ENCODE measurements around the gene MT1A.
A peak's percentile ranks its signal among the peaks of the same experiment; 100 is the strongest.
"Not testable (repeated sequence)": the region's sequence is repeated elsewhere in the genome, so short reads cannot be mapped to it uniquely, and the experiment has no call there.

Gene MT1A

DNA sequence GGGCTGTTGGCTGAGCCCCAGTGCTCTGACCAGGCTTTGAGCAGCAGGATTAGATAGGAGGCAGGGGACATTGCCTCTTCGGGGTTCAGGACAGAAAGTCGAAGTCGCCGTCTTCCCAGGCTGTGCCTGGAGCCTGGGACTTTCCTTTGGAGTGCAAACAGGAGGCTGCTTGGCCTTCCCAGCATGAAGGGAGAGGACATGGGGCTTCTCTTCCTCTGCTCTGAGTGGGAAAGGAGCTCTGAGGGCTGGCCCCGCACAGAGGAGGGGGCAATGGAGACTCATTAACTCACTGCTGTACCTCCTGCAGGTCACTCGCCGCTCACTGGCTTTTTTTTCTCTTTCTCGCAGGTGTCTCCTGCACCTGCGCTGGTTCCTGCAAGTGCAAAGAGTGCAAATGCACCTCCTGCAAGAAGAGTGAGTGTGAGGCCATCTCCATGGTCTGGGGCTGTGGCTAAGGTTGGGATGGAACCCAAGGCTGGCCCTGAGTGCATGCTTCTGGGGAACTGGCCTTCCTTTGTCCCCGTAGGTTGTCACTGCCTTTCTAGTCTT, 19.9 kb downstream of the MT1A start:
- no peak for DNase-seq

DNA sequence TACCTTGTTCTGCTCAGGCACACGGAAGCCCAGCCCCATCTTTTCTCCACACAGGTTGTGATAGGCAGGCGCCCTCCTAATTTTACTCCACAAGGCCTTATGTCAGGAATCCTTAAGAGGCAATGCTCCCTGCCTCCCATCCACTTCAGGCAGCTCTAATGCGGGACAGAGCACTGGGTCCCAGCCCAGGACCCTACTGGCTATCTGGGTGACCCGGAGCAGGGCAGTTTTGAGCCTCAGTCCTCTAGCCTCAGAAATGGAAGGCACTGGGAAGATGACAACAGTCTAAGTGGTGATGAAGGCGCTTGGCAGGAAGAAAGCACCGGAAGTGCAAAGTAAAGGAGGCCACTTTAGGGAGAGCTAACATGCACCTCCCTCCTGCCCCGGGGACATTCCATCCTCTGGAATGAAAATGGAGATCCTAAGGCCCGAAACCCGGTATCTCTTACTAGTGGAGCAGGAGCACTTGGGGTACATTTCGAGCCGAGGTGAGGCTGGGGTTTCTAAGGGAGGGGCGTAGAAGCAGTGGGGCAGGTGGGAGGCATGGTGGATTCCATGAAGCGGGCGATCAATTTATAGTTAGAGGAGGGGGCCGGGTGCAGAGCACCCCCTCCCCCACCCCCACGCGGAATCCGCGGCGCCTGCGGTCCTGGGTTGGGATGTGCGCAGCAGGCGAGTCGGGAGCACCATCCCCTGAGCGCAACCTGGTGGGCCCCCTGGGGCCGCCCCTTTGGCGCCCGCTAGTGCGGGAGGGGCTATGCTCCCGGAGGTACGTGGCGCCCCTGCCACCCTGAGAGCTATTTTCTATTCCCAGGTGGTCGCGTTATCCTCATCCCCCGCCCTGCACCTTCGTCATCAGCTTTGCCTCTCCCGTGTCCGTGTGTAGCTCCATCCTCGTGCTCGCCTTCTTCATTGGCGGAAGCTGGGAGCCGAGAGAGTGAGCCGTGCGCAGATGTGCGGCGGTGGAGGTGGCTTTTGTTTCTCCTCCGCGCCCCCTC, 24.2 kb downstream of the MT1A start:
- peak; percentile 28 for DNase-seq

DNA sequence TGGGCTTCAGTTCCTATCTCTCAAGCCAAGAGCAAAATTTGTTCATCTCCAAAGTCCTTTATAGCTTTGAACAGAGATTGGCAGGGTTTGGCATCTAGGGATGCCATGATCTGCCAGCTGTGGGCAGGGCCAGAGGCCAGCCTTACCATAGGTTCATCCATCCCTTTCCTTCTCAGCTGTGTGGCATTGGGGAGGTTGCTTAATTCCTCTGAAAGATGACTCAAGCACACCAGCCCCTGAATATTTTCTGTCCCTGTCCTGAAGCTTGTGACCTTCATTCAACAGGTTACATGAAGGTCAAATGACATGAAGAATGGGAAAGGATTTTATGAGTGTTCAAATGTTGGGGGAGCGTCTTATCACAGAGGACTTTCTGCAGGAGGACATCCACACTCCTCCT, 26.0 kb downstream of the MT1A start:
- DNase-seq, result no peak

DNA sequence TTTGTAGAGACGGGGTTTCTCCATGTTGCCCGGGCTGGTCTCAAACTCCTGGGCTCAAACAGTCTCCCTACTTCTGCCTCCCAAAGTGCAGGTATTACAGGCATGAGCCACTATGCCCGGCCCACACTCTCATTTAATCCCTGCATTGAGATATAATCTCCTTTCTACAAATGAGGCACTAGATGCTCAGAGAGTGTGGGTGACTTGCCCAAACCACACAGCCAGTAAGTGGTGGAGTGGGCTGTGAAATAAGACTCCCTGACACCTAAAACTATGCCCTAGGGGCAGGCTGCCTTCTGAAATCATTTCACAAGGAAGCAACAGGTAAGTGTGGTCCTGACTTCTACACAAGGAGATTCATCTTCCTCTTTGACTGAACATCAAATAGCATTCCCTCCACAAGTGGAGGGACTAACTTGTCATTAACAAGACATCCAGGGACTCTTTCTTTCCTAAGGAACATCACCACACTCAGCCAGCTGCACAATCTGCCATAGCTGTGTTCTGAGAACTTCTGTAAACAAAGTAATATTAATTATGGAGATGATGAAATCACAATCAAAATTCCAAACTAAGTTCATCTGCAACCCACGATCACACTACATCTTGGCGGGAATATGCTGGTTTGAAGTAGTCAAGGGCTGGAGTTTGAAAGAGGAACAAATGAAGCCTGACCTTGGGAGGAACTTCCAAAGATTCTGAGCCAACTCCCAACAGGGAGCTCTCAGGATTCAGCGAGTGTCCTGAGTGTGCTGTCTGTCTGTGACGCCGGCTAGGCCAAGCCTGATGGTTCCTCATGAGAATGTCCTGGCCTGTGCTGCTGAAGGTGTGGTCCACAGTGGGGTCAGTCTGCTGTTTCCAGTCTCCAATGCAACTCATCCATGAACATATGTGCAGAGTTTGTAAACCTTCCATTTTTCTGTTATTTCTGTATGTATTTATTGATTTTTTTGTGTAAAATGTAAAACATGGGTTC, 27.1 kb downstream of the MT1A start:
- not testable (repeated sequence) for DNase-seq

DNA sequence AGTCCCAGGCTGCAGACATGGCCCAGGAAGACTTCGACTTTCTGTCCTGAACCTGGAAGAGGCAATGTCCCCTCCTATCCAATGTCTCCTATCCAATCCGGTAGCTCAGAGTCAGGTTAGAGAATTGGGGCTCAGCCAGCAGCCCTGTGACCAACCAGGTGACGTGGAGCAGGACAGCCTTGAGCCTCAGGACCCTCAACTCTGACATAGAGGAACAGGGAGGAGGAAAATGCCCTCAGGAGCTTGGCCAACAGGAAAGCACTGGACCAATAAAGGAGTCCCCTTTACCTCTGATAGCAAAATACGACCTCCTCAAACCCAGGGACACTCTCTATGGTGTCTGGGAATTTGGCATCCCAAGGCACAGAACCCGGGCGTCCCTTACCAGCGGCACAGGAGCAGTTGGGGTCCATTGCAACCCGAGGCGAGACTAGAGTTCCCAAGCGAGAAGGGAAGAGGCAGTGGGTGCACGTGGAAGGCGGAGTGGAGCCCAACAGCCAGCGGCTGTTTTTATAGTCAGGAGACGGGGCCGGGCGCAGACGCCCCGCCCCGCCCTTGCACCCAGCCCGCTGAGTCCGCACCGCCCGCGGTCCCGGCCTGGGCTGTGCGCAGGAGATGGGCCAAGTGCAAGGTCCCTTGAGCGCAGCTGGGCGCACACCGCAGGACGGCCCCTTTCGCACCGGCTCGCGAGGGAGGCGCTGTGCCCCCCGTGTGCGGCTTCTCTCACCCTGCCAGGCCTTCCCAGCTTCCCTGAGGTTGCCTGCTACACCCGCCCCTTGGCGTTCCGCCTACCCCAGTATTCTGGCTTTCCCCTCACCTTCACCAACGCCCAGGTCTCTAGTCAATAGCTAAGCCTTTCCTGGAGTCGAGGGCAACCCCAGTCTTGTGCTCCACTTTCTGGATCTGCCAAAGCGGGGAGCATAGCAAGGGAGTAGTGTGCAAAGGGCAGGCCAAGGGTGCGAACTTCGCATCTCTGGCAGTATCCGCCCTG, 29.4 kb downstream of the MT1A start, which contains the start of gene MT1G:
TSS of gene MT1G (minus strand) at position 485 of the 991 bp plus-strand sequence. CDS start at position 413, 72 bp downstream.
- no peak for DNase-seq

DNA sequence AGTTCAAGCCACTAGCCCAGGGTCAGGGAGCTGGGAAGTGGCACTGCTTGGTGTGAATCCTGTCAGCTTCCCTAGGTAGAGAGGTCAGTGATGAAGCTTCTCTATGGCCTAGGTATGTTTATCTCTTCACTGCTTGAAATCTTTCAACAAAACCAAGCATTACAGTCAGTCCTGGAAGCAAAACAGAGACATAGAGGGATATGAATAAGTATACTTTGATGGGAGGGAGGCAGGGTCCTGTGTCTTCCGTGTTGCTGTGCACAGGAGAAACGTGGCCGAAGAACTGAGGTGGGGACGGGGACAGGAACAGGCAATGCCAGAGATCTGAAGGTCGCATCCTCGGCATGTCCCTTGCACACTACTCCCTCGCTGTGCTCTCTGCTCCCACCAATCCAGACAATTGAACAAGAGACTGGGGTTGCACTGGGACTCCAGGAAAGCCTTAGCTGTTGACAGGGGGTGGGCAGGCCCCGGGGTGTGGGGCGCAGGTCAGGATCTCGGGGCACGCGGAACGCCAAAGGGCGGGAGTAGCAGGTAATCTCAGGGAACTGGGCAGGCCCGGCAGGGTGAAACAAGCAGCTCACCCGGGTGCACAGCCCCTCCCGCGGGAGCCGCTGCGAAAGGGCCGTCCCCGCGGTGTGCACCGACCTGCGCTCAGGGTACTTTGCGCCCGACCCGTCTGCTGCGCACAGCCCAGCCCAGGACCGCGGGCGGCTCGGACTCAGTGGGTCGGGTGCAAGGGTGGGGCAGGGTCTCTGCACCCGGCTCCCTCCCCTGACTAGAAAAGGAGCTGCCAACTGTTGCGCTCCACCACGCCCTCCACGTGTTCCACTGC, 30.8 kb downstream of the MT1A start, which contains the start of gene MT1H:
TSS of gene MT1H (plus strand) at position 810 of the 835 bp plus-strand sequence. CDS start 71 bp downstream, outside the sequence.
- DNase-seq, result no peak

DNA sequence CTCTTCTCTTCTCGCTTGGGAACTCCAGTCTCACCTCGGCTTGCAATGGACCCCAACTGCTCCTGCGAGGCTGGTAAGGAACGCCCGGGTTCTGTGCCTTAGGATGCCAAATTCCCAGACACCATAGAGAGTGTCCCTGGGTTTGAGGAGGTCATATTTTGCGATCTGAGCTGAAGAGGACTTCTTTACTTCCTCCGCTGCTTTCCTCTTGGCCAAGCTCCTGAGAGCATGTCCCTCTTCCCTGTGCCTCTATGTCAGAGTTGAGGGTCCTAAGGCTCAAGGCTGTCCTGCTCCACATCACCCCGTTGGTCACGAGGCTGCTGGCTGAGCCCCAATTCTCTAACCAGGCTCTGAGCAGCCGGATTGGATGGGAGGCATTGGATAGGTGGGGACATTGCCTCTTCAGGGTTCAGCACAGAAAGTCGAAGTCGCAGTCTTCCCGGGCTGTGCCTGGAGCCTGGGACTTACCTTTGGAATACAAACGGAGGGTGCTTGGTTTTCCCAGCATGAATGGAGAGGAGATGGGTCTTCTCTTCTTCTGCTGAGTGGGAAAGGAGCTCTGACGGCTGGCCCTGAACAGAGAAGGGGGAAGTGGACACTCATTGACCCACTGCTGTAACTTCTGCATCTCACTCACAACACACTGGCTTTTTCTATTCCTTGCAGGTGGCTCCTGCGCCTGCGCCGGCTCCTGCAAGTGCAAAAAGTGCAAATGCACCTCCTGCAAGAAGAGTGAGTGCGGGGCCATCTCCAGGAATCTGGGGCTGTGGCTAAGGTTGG, 31.6 kb downstream of the MT1A start:
- DNase-seq, result no peak

DNA sequence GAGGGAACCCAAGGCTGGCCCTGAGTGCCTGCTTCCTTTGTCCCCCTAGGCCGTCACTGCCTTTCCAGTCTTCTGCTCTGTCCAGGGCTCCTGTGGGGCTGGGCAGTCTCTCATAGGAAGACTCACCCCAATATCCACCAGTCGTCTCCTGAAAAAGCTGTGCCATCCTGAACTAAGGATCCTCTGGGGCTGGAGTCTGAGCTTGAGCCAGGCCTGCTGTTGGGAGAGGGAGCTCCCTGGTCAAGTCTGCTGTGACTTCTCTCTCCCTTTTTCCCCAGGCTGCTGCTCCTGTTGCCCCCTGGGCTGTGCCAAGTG, 32.1 kb downstream of the MT1A start:
- no peak for DNase-seq

DNA sequence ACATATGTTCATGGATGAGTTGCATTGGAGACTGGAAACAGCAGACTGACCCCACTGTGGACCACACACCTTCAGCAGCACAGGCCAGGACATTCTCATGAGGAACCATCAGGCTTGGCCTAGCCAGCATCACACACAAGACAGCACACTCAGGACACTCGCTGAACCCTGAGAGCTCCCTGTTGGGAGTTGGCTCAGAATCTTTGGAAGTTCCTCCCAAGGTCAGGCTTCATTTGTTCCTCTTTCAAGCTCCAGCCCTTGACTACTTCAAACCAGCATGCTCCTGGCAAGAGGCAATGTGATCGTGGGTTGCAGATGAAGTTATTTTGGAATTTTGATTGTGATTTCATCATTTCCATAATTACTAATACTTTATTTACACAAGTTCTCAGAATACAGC, 33.2 kb downstream of the MT1A start:
- DNase-seq, result not testable (repeated sequence)

DNA sequence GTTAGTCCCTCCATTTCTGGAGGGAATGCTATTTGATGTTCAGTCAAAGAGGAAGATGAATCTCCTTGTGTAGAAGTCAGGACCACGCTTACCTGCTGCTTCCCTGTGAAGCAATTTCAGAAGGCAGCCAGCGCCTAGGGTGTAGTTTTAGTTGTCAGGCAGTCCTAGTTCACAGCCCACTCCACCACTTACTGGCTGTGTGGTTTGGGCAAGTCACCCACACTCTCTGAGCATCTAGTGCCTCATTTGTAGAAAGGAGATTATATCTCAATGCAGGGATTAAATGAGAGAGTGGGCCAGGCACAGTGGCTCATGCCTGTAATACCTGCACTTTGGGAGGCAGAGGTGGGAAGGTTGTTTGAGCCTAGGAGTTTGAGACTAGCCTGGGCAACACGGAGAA, 33.7 kb downstream of the MT1A start:
- not testable (repeated sequence) for DNase-seq

DNA sequence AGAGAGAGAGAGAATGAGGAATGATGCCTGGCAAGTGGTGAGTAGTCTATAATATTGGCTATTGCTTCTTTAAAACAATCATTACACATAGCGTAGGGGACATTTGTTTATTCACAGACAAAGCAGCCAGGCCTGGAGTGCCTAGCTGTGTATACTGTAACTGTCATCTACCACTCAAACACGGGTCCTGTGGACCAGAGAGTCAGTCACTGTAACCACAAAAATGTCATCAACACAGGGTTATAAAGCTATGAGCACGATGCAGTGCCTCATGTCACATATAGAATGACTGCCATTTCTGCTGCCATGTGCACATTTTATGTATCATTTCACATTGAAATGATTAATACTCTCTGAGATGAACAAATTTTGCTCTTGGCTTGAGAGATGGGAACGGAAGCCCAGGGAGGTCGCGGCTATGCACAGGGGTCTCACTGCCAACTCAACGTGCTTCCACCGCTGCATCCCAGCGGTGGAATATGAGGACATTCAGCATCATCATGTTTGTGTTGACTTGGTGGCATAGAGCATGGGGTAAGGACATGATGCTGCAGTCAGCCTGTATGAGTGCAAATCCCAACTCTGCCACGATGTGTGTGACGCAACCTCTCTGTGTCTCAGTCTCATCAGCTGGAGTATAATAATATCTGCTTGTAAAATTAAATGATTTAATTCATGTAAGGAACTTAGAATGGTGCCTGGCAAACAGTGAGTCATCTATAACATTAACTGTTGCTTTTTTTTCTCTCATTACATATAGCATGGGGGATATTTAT, 34.5 kb downstream of the MT1A start:
- DNase-seq, result no peak

DNA sequence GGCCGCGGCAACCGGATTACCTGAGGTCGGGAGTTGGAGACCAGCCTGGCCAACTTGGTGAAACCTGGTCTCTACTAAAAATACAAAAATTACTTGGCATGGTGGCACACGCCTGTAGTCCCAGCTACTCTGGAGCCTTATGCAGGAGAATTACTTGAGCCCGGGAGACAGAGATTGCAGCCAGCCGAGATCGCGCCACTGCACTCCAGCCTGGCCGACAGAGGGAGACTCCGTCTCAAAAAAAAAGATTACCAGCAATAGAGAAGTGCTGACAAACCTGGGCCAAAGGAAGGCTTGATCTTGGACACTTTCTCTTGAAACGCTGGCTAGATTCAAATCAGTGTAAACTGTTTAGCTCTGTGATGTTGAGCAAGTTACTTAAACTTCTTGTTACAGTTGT, 35.5 kb downstream of the MT1A start:
- peak; percentile 25 for DNase-seq

DNA sequence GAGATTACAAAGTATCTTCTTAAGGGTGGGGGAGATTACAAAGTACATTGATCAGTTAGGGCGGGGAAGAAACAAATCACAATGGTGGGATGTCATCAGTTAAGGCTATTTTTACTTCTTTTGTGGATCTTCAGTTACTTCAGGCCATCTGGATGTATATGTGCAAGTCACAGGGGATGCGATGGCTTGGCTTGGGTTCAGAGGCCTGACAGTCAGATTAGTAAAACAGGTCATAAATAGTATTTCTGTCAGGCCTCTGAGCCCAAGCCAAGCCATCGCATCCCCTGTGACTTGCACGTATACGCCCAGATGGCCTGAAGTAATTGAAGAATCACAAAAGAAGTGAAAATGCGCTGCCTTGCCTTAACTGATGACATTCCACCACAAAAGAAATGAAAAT, 36.1 kb downstream of the MT1A start:
- not testable (repeated sequence) for DNase-seq

DNA sequence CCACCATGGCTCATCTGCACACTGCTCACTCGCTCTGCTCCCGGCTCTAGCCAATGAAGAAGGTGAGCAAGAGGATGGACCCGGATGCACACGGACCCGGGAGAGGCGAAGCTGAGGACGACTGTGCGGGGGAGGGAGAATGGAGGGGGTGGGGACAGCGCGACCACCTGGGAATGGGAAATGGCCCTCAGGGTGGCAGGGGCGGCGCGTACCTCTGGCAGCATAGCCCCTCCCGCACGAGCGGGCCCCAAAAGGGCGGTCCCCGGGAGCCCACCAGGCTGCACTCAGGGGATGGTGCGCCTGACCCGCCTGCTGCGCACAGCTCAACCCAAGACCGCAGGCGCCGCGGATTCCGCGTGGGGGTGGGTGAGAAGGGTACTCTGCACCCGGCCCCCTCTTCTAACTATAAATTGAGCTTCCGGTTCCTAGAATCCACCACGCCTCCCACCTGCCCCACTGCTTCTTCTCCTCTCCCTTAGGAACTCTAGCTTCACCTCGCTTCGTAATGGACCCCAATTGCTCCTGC, 37.3 kb downstream of the MT1A start:
- peak; percentile 37 for DNase-seq

DNA sequence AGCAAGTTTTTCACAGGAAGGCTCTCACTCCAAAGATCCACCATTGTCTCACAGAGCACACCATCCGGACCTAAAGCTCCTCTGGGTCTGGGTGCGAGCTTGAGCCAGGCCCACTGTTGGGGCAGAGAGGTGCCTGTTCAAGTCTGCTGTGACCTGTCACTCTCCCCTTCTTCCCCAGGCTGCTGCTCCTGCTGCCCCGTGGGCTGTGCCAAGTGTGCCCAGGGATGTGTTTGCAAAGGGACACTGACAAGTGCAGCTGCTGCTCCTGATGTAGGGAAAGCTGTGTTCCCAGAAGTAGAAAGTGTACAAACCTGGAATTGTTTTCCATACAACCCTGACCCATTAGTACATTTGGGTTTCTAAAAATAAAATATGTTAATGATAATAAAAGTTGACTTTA, 39.0 kb downstream of the MT1A start:
- no peak for DNase-seq

DNA sequence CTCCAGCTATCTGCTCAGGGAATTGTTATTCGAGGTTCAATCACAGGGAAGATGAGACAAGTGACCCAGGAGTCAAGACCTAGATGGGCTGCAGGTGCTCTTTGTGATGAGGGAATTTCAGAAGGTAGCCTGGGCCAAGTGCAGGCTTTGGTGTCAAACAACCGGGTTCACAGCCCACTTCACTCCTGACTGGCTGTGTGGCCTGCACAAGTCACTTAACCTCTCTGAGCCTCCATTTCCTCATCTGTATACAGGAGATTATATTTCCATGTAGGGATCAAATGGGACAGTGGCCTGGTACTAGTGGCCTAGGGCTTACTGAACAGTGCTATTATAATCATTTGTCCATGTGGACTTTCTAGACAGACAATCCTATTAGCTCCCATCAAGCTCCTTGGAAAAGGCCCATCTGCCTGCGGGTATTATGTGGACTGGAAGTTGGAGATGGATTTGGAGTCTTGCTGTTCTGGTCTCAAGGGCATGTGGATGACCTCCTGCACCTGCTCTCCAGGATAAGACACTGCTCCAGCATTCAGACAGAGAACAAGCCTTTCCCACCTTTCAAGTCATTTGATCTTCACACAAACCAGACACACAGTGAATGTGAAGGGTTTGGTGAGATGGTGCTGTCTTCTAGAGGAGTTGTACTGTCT, 40.7 kb downstream of the MT1A start:
- no peak for DNase-seq

DNA sequence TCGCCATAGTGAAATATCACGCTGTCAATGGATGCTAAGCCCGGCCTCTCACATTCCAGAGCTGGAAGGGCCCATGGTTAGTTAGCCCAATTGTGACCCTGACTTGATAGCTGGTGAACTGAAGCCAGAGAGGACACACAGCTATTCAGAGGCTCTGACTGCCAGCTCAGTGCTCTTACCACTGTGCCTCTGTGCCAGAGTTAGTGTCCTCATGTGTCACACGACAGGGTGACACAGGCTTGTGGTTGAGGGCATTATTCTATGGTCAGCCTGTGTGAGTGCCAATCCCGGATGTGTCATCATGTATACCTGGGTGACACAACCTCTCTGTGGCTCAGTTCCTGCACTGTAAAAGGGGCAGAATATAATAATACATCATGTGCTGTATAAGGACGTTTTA, 41.4 kb downstream of the MT1A start:
- no peak for DNase-seq

All from CD4-positive, alpha-beta T cell treated with Interleukin-21 for 1 hour (primary cell).